CD4-positive, alpha-beta T cell treated with Interleukin-2 at 100 ng/mL for 4 hours (primary cell): ENCODE measurements around the gene PARD3.

Experiments used
- DNase-seq: peaks from one replicate; pipeline ENCODE4 v3.0.0-alpha.2; 2020; ENCODE audit warnings: low spot score

PARD3 gene

DNA sequence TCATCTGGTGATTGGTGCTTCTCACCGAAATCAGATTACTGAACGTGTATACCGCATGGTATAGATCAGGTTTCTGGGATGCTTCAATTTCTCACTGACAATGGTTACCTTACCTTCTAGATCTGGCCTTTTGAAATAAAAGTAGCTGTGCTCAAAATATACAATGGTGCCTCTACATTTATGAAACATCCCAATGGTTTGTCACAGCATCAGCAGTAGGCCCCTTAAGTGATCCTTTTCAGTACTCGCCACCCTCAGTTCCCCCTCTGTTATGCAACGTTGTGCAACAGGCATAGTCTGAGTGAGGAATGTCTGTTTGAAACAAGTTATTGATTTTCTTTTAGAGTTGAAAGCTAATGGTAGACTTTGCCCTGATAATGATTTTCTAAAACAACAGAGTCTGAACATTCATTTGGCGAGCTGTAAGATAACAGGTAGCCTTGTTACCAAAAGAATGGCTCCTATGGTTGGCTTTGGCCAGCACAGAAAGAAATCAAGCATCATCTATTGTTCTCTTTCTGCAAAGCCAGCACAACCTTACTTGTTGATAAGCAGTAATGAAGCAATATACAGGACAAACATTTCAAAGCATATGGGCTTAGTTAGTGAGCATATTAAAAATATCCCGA is 693.9 kb downstream of the PARD3 start:
- no peak for DNase-seq

DNA sequence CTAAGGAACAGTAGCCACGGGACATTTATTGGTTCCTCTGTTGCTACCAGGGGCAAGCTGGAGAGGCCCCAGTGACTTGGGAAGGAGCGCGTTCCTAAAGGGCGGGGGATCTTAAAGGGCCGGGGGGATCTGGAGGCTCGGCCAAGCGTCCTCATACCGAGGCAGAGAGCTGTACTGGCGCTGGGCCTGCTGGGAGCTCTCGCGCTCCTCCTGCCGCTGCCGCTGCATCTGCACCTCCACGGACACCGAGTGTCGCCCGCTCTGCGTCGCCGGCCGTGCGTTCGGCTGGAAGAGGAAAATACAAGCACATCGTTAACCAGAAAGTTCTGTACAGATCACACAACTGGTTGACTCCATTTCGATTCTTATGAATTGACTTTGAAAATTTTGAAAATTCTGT is 695.6 kb downstream of the PARD3 start:
- DNase-seq, result no peak

DNA sequence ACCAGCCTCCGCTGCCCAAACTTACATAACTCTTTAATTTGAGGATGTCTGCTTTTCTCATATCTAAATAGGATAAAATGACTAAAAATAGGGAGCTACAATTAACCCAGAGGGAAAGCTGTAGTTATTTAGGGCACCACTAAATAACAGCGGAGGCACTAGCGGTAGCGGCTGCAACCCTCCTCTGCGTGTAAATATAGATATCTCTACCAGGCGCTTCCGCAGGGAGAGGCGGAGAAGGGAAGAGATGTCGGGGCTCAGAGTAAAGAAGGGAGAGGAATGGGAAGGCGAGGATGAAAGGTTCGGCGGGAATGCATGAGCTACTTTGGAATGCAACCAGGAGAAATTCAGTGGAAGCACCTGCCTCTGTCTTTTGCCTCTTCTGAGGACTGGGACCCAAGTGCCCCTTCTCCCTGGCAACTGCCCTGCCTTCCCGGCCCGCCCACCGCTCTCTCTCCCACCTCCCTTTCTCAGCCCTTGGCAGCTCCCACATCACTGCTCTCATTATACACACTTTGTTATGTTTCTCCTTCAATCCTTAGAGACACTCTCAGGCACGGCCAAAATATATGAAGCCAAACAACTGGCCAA is 698.3 kb downstream of the PARD3 start:
- DNase-seq, result no peak

DNA sequence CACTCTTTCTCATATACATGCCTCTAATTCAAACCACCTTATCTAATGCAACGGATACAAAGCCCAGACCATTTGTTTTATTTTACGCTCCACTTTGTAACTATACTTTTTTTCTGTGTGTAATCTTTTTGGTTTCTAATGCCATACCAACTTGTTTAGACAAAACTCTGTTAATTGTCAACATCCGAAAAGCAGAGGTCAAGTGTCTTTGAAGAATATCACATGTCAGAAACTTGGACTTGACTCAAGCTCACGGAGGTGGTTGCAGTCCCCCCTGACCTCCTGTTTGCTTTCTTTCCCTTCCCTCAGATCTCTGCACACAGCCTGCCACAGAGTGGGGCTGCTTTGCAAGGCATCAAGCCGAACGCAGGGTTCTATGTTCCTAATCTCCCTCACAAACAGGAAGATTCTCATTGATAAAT is 698.9 kb downstream of the PARD3 start:
- no peak for DNase-seq

DNA sequence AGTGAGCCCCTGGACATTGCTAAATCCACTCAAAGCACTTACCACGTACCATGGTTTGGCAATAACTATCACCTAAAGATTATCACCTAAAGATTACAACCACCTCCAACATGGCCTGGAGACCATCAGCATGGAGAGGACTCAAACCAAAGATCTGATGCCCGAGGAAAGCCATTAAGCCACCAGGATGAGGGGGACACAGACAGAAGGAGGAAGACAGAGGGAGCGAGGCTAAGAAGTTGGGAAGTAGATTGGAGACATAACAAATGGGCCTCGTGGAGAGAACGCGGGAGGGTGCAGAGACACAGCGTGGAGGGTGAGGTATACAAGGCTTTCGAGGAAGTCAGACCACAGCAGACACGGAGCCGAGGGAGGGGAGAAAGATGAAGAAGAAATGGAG is 700.2 kb downstream of the PARD3 start:
- no peak for DNase-seq

DNA sequence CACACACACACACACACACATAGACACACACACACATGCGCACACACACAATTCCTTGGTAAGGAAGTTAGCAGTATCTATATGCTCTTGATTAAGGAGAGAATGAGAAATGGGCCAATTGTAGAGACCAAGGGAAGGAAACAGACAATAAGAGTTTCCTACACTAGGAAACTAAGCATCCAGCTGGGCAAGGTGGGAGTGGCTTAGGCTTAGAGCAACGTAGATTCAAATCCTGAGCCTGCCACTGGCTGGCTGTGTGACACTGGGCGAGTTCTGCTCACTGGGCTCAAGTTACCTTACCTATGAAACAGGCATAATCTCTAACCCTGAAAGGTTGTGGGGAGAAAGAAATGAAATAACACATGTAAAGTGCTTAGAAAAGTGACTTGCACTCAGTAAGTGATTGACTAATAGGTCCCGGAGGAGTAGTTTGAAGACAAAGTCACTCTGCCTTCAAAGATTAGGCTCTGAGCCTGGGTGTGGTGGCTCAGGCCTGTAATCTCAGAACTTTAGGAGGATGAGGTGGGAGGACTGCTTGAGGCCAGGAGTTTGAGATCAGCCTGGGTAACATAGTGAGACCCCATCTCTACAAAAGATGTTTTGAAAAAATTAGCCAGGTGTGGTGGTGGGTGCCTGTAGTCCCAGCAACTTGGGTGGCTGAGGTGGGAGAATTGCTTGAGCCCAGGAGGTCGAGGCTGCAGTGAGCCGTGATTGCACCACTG is 701.4 kb downstream of the PARD3 start:
- no peak for DNase-seq

DNA sequence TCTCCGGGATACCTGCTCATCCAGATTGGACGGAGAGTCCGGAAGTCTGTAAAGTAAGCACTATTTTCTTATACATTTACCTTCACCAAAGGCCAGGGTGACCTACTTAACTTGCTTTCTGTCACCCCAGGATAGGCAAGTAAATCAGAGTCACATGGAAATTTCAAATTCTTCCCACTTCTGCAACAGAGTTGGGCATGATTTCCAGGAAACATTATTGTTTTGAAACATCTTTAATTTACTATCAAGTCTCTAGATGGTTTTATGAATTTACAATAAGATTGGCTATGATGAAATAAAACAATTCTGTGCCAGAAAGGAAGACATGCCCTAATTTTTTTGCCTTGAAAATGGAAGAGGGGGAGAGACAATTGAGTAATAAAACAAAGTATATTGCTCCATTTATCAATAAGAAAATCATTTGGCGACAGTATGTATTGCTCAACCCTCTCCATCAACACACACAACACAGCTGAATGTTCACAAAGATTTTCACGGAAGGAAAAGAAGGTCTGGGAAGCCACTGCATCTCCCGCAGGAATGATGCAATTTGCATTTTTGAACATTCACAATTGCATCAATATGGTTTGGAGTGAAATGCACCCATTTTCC is 702.8 kb downstream of the PARD3 start:
- DNase-seq, result no peak

DNA sequence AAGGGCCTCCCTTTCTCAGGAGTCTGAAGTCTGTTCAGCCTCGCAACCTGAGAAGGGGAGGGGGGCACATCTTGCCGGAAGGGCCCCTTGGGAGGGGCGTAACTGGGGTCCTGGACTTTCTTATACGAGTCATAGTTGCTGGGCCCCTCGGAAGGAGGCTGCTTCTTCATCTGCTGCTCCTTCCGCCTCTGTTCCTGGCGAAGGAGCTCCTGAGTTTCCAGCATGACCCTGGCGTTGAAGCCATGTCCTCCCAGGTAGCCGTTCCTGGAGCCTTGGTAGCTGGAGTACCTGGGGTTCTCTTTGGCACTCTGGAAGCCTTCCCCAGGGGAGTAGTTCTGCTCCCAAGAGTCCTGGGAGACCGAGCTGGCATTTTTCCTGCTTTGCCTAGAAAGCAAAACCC is 703.9 kb downstream of the PARD3 start:
- no peak for DNase-seq

DNA sequence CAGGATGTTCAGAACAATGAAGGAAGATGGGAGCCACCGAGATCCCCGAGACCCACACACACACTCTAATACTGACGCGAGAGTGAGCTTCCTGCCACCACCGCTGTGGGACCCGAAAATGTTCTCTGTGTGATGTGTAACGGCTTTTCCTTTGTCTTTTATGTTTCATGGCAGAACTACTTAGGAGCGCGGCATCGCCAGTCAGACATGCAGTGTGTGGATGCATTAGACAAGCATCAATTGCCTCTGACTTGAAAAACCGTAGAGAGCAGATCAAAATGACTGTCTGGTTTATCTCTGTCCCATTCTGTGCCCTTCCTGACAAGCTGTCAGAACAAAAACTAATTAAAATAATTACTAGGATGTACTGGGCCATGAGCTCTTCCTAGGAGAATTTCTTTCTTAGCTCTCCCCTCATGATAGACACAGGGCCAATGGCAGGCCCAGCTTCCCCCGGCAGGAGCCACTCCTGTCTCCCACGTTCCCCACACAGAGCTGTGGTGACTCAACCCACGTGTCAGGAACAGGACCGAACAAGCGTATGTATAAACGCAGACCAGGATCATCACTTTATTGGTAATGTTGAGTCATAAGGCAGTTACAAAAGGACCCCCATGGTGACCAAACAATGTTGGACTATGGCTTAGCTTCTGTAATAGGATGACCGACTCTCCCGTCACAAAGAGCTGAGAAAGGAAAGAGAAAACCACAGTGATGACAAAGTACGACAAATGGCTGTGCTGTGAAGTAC is 705.0 kb downstream of the PARD3 start:
- no peak for DNase-seq

DNA sequence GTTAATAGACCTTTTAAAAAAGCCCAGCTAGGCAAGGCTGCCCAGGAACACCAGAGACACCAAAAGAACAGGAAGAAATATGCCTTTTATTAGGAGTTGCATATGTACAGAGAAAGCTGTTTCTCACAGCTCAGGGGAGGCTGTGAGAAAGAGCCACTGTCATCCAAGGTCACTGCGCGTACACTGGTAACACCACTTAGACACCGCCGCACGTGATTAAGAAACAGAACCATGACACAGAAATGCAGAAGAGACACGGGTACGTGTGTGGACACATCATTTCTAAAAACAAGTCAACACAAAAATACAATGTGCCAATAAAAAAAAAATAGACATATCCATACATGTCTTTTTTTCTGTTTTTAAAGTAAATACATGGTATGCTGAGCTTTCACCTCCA is 705.6 kb downstream of the PARD3 start:
- DNase-seq, result no peak

DNA sequence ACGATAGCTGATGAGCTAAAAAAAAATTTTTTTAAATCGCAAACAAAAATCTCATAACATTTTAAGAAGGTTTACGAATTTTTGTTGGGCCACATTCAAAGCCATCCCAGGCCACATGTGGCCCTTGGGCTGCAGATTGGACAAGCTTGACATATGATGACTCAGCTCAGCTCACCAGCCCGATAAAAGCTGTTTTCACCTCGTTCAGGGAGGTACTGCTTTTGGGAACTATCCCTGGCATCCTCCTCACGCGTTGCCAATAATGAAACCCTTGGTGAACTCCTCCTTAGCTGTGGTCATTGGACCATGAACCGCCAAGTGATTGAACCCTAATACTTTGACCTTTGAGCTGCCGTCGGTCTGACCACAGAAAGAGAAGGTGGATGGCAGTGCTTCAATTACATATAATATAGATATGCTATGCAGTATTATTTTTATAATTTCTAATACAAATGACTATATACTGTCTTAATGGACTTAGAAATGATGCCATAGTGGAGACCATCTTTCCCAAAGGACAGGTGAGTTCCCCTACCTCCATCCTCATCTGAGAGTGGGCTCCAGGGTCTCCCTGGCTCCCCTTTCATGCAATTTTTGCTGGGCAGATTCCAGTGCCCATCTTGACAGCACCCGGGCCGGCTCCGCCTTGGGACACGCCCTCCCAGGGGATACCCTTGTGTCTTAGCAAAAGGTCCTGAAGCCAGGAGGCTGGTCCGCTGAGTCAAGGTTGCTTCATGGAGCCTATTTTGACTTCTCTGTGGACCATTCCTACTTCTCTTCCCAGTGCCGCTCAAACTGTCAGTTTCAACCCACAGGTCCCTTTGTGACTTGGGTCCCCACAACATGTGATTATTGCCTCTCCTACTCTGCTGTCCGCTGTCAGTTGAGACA is 707.2 kb downstream of the PARD3 start:
- DNase-seq, result no peak

DNA sequence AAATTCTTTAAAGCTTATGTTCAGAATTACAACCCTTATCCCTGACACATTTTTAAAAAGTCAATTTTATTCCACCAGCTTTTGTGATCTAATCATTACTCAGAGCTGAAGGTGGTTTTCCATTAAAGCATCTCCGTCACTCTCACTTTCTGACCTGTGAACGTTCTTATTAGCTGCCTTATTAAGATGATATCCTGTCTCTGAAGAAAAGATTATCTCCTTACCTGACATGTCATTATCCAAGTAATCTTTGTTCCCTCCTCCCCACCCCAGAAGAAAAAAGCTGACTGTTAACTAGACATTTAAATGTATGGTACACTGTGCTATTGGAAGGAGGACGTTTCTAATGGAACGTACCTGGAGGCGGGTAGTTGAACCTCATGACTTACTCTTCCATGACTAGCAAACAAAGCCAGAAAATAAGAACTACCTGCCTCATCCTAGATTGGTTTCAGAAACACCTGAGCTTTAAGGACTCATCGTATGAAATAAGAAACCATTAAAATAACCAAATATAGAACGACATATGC is 708.7 kb downstream of the PARD3 start:
- no peak for DNase-seq

DNA sequence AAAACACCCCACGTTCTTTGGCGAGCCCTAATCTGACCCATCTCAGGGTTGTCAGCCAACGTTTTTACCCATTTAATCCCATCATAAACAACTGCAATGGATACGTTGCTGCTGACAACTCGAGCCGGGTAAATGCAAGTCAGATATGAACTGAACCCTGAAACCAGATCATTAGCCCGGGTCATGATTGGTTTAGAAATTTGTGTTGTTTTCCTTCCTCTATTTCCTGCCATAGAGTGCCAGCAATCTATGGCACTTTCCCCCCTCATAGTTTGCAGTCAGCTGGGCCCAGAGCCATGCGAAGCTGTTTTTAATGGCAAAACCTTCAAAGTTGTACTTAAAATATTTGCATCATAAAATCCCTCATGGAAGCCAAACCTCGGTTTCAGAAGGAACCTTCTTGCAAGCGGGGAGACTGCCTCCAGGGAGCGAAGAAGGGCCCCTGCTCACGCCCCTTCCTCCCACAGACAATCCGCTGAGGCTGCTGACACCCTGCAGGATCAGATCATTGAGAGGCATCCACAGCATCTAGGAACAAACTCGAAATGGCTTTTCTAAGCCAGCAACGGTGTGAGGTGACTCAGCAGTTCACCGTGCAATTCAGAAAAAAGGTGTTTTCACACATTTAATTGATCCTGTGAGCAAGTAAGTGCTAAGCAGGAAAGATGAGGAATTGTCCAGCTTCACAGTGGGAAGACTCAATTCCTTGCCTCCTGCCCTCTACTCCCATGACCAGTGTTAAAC is 710.1 kb downstream of the PARD3 start:
- DNase-seq, result no peak

DNA sequence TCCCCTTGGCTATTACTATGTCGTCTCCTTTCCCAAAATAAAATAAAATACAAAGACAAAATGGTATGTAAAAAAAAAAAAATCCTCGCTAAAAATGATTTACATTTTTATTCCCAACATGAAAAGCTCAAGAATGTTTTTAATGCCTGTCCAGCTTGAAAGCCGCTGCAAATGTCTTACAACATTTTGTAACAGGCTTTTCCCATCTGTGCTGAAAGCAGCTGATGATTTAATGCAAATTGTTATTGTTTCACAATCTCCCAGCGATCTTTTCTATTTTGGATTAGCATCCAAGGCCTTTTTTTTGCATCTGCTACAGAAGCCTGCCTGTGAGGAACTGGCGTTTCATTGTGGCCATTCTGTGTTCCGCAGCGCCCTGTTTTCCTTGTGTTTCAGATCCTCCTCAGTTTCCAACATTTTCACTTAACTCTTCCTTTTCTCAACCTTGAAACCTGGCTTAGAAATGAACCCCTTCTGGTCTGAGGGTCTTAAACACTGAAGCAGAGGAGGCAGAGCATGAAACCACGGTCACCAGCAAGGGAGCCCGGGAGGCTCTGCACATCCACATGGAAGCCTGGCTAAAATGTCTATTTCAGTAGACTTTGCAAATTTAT is 712.1 kb downstream of the PARD3 start:
- no peak for DNase-seq

DNA sequence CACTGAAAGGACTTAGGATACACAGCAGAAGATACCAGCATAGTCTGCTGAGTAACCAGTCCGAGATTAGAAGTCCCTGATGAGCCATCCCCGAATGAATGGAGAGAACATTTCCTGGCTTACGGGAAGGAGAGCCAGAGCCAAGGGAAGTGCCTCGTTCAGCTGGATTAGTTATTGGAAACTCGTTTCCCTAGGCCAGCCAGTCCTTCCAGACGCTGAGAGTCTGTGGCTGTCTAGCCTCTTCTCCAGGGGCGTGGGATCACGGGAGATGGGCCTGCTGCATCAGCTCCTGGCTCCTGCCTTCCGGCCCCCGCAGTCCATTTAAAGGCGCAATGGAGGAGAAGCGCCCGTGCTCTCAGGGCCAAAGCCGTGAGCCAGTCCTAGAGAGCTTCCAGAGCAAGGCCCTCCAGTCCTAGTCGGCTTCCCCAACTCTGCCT is 712.8 kb downstream of the PARD3 start:
- no peak for DNase-seq

DNA sequence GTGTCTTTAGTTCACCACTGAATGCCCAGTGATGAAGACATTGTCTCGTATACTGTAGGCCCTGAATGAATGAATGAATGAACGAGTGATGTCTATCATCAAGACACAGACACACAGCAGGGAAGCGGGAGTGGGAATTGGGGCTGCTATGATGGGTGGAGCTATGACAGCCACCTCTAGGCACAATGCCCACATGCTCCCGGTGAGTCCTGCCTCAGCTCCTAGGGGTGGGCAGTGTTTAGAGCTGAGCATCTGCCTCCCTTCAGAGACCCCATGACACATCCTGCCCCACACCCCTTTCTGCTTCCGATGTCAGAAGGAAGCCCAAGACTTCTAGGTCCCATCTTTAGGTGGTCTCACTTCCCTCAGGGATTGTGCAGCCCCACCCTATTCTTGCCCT is 714.1 kb downstream of the PARD3 start:
- no peak for DNase-seq

DNA sequence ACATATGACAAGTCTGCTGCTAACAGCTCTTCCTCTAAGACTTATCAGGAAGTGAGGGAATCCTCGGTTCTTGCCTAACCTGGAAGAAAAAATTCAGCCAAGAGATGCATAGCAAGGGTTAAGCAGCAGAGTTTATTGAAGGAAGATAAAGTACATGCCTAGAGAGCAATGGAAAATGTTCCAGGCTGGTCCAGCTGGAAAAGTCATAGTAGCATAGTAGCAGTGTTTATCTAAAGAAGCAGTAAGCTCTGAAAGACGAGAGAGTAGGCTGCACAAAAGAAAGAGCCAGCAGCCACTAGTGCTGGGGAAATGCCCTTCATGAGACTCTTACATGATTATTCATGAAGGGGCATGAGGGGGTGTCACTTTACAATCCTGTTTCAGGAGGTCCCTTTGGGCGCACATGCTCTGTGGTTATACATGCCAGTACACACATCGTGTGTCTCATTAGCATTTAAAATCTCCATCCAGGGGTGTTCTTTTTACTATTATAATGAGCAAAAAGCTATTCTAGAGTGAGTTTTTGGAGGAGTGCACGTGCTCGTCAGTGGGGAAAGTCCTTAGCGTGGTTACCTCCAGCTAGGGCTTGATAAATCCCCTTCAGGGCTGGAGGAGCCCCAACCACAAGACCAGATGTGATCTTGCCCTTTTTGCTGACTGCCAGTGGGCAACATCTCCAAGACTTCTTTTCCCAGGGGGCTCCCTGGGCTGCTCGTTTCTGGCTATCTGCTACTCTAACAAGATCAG is 716.1 kb downstream of the PARD3 start:
- DNase-seq, result no peak

DNA sequence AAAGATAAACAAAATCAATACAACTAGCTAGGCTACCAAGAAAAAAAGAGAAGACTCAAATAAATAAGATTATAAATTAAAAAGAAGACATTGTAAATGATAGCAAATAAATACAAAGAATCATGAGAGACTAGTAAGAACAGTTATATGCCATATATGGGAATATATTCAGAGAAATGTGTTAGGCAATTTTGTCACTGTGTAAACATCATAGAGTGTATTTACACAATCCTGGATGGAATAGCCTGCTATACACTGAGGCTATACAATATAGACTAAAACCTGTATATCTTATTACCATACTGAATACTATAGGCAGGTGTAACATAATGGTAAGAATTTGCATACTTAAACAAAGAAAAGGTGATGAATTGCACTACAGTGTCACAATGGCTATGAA is 717.4 kb downstream of the PARD3 start:
- no peak for DNase-seq

DNA sequence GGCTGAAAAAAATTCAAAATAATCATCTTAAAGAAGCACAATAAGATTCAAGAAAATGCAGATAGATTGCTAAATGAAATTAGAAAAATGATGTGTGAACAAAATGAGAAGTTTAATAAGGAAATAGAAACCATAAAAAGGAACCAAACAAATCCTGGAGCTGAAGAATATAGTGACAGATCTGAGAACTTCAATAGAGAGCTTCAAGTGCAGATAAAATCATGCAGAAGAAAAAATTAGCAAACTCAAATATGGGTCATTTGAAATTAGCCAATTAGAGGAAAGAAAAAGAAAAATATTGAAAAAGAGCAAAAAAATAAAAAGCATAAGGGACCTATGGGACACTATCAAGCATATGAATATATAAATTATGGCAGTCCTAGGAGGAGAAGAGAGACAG is 720.1 kb downstream of the PARD3 start:
- no peak for DNase-seq
